ENCODE data around the gene TMEM95.

DNA sequence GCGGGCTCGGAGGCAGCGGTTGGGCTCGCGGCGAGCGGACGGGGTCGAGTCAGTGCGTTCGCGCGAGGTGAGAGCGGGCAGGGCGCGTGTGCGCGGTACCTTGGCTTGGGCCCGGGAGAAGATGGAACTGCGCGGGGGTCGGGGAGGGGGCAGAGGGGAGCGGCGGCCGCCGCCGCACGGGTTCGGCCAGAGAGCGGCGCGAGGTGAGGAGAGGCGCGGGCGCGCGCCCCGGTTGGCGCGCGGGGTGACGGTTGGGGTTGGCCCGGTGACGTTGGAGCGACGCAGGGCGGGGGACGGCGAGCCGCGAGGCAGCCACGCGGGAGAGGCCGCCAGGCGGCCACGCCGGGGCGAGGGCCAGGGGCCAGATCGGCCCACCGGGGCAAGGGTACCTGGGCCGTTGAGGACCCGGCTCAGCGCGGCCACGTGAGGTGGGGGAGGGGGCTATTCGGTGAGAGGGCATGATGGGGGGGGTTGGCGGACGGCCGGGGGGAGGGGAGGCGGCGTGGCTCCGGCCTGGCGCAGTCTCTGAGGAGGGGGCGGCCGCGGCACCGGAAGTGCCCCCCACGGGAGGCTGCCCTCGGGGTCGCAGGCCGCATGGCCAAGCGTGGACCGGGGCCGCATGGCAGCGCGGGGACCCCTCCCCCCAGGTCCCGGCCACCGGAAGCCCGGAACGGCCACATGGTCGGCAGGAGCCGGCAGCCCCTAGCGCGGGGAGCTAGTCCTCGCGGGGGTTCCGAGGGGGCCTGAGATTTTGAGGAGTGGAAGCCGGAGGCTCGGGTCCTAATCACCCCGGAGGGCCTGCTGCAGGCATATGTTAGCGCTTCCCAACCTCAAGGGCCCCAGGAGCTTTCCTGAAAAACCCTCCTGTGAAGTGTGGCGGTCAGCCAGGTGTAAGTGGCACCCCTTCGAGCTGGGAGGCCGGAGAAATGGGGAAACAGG is 47.0 kb upstream of the TMEM95 start:
- TF ChIP-seq, protein P1, sequence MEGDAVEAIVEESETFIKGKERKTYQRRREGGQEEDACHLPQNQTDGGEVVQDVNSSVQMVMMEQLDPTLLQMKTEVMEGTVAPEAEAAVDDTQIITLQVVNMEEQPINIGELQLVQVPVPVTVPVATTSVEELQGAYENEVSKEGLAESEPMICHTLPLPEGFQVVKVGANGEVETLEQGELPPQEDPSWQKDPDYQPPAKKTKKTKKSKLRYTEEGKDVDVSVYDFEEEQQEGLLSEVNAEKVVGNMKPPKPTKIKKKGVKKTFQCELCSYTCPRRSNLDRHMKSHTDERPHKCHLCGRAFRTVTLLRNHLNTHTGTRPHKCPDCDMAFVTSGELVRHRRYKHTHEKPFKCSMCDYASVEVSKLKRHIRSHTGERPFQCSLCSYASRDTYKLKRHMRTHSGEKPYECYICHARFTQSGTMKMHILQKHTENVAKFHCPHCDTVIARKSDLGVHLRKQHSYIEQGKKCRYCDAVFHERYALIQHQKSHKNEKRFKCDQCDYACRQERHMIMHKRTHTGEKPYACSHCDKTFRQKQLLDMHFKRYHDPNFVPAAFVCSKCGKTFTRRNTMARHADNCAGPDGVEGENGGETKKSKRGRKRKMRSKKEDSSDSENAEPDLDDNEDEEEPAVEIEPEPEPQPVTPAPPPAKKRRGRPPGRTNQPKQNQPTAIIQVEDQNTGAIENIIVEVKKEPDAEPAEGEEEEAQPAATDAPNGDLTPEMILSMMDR (IDR thresholded peaks at IDR 0.05 in 2 of 3, conservative IDR thresholded peaks at IDR 0.05 in 1 of 3; ENCODE audit: borderline replicate concordance in 1 of 3, insufficient read depth in 1 of 3, low read depth in 2 of 3, low read length in 2 of 3), result no peak
- TF ChIP-seq CBX3 (IDR thresholded peaks at IDR 0.05; ENCODE audit: low read depth) (no peak), POLR2AphosphoS5 (IDR thresholded peaks at IDR 0.05; ENCODE audit: low read depth, low read length) (no peak), POLR2A (IDR thresholded peaks at IDR 0.05; ENCODE audit: borderline replicate concordance, extremely low read depth, insufficient read depth, insufficient read length) (no peak), EZH2 (IDR thresholded peaks at IDR 0.05) (no peak), SRF (IDR thresholded peaks at IDR 0.05; ENCODE audit: low read depth) (no peak), ZNF274 (IDR thresholded peaks at IDR 0.05; ENCODE audit: low read depth, low read length) (no peak), SP1 (IDR thresholded peaks at IDR 0.05; ENCODE audit: low read depth) (no peak)
- TF ChIP-seq, protein P2, sequence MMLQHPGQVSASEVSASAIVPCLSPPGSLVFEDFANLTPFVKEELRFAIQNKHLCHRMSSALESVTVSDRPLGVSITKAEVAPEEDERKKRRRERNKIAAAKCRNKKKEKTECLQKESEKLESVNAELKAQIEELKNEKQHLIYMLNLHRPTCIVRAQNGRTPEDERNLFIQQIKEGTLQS (IDR thresholded peaks at IDR 0.05), result no peak
